Ureter (tissue), 1 donor: ENCODE data around the gene CCDC138. TPM values are rescaled to one million over a fixed set of nuclear protein-coding genes. Genes with fewer than 3 reads are reported as not detected.

Source experiments
- DNase-seq: peaks from one replicate; pipeline ENCODE4 v3.0.0-alpha.2; 2020; ENCODE audit warnings: low spot score
- total RNA-seq: library from RNA; stranded (reverse); gene quantifications from one replicate; pipeline ENCODE4 v1.2.4, GENCODE V29; 2023
- donor health status: DM: yes; HTN: yes; CAD: no.

Gene CCDC138
- total RNA-seq, 1 donor from 2014 or later, result 8.9 TPM

DNA sequence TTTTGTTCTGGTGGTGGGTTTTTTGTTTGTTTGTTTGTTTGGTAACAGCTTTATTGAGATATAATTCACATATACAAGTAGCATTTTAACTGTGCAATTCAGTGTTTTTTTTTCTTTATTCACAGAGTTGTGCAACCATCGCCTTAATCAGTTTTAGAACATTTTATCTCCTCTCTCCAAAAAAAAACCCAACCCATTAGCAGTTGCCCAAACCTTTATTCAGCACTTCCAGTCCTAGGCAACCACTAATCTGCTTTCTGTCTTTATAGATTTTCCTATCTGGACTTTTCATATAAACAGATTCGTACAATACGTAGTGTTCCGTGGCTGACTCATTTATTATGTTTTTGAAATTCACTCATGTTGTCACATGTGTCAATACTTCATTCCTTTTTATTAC, 38.7 kb downstream of the CCDC138 start:
- no peak for DNase-seq

DNA sequence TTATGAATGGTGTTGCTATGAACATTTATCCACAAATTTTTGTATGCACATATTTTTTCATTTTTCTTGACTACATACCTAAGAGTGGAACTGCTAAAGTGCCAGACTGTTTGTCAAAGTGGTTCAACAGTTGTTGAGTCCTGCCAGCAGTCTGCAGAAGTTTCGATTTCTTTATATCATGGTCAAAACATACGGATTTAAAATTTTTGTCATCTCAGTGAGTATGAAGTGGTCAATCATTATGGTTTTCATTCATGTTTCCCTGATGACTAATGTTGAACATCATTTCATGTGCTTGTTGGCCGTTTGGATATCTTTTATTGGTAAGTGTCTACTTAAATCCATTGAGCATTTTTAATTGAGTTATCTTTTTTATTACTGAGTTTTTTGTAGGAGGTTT, 39.2 kb downstream of the CCDC138 start:
- no peak for DNase-seq

DNA sequence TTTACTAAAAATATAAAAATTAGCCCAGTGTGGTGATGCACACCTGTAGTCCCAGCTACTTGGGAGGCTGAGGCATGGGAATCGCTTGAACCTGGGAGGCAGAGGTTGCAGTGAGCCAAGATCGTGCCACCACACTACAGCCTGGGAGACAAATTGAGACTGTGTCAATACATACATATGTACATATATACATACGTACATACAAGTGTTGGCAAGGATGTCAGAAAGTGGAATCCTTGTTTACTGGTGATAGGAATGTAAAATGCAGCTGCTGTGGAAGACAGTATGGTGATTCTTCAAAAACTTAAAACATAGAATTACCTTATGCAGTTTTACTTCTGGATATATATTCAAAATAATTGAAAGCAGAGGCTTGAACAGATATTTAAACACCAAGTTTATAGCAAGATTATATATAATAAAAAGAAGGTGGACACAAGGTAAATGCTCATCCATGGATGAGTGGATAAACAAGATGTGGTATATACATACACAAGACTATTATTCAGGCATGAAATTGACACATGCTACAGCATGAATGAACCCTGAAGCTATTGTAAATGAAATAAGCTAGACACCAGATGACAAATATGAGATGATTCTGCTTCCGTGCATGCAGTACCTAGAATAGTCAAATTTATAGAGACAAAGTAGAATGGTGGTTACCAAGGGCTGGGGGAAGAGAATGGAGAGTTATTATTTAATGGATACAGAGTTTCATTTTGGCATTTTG, 43.2 kb downstream of the CCDC138 start:
- DNase-seq, result no peak

DNA sequence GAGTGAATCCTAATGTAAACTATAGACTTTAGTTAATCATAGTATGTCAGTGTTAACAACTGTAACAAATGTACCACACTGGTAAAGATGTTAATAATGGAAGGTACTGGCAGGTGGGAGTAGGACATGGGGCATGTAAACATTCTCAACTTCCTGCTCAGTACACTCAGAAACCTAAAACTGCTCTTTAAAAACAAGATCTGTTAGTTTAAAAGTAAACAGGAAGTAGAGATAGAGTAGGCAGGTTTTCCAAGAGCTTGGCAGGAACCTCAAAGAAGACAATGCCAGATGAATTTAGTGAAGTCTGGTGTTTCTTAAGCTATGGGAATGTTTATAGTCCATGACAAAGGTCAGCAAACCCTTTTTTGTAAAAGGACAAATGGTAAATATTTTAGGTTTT, 46.6 kb downstream of the CCDC138 start:
- no peak for DNase-seq

DNA sequence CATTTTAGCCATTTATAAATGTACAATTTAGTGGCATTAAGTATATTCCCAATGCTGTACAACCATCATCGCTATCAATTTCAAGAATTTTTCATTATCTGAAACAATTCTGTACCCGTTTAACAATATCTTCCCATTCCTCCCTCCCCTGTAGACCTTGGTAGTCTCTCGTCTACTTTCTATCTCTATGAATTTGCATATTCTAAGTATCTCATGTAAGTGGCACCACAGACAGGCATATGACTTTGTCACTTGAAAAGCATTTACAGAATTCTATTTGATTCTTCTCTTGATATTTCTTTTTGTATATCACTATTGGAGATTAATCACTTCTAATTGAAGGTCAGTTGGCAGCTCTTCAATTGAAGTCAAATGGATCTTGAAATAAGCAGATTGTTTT, 48.0 kb downstream of the CCDC138 start:
- no peak for DNase-seq

DNA sequence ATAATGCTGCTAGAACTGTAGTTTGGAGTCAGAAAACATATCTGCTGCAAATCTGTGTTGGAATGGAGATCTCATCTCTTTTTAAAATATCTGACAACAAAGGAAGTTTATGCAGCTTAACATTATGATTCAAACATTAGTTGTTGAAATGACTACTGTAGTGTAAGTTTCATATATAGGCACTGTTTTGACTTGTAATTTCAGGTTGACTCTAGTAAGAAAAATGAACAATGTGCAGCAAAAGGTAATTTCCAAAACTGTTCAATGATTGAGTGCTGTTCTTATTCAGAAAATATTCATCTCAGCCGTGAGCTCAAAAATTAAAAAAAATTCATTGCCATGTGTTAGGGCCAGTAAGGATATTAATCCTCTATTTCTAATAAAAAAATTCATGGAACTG, 48.5 kb downstream of the CCDC138 start:
- no peak for DNase-seq

DNA sequence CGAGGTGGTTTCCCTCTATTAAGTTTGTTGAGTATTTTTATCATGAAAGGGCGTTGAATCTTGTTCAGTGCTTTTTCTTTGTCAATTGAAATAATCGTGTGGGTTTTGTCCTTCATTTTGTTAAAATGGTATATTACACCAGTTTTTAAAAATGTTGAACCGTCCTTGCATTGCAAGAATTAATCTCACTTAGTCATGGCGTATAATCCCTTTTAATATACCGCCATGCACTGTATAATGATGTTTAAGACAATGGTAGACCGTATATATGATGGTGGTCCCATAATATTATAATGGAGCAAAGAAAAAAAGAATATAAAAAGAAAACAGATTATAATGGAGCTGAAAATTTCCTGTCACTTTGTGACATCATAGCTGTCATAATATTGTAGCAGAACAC, 50.6 kb downstream of the CCDC138 start:
- no peak for DNase-seq

DNA sequence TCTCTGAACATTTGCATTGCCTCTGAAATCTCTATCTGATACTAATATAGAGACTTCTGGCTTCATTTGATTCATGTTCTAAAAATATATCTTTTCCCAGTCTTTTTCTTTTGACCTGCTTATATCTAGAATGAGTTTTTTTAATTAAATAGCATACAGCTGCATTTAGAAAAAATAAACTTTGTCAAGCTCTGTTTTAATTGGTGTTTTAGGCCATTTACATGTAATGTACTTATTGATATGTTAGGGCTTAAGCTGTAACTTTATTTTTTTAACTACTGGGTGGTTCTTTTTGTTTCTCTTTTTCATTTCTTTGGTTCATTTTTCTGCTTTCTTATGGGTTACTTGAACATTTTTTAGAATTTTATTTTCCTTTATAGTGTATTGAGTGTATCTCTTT, 54.9 kb downstream of the CCDC138 start:
- DNase-seq, result no peak

DNA sequence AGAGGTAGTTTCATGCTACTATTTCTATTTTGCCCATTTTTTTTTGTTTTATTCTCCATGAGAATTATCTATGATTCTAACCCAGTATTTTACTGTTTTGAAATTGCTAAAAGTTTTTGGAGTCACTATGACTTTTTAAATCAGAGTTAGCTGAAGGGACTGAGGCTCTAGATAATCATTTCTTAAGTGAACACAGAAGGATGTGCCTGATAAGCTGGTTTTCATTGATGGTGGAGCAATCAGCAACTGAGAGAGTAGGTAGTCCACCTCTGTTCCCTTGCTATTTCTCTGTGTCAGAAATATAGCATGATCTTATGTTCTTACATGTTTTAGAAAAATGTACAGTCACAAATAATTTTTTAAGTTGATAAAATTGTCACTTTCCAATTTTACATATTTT, 59.4 kb downstream of the CCDC138 start:
- DNase-seq, result no peak

DNA sequence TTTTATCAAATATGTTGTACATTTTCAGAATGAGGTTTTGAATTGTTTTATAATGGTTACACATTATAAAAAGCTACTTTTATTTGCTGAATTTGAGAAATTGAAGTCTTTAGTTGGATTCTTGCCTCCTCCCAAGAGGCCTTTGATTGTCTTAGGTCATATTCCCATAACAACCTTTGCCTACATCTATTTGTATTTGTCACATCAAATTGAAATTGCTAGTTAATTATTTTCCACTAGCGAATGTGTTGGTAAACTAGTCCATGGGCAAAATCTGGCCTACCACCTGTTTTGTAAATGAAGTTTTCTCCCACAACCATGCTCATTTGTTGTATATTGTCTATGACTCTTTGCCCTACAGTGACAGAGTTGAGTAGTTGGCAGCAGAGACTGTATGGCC, 60.4 kb downstream of the CCDC138 start:
- DNase-seq, result no peak

DNA sequence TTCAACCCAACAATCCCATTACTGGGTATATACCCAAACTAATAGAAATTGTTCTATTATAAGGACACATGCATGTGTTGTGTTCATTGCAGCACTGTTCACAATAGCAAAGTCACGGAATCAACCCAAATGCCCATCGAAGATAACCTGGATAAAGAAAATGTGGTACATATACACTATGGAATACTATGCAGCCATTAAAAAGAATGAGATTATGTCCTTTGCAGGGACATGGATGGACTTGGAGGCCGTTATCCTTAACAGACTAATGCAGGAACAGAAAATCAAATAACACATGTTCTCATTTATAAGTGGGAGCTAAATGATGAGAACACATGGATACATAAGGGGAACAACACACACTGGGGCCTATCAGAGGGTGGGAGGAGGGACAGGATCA, 65.8 kb downstream of the CCDC138 start:
- no peak for DNase-seq

DNA sequence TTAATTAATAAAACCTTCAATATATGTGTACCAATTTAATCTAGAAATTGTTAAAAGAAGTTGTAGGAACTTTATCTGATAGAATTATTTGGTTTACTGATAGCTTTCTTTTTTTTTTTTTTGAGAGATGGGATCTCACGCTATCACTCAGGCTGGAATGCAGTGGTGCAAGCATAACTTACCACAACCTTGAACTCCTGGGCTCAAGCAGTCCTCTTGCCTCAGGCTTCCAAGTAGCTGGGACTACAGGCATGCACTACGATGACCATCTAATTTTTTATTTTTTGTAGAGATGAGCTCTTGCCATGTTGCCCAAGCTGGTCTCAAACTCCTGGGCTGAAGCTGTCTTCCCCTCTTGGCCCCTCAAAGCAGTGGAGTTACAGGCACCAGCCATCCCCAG, 66.8 kb downstream of the CCDC138 start:
- no peak for DNase-seq

DNA sequence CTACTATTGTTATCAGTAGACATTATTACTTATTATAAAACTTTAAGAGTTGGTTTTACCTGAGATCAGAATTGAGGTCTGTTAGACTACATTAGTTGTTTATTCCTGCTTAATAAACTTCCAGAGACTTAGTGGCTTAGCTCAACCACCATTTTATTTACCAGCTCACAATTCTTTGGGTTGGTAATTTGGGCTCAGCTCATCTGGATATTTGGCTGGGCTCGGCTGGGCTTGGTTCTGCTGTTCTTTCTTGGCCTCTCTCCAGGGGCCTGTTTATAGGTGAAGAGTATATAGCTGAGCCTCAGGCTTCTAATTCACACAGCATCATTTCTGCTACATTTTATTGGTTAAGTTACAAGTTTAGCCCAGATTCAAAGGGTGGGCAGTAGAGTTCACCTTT, 67.9 kb downstream of the CCDC138 start:
- no peak for DNase-seq

DNA sequence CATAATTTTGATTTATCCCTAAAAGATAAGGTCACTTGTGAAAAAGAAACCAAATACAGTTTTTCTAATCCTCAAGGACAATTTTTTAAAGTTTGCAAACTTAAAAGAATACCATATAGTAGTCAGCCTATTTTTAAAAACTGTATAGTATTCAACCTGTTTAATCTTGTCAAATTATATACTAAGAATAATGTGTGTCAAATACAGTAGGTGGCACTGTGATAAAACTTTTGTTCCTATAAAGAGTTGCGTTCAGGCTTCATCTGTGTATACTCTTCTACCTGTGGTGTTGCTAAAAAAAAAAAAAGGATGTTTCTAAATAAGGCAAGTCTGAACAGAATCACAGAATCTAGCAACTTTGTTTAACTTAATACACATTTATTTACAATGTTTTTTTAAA, 68.6 kb downstream of the CCDC138 start:
- no peak for DNase-seq

DNA sequence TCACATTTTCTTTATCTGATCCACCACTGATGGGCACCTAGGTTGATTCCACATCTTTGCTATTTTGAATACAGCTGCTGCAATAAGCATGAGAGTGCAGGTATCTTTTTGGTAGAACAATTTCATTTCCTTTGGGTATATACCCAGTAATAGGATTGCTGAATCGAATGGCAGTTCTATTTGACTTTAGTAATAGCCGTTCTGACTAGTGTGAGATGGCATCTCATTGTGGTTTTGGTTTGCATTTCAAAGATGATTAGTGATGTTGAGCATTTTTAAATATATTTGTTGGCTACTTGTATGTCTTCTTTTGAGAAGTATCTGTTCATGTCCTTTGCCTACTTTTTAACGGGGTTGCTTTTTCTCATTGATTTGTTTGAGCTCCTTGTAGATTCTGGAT, 72.3 kb downstream of the CCDC138 start:
- no peak for DNase-seq

DNA sequence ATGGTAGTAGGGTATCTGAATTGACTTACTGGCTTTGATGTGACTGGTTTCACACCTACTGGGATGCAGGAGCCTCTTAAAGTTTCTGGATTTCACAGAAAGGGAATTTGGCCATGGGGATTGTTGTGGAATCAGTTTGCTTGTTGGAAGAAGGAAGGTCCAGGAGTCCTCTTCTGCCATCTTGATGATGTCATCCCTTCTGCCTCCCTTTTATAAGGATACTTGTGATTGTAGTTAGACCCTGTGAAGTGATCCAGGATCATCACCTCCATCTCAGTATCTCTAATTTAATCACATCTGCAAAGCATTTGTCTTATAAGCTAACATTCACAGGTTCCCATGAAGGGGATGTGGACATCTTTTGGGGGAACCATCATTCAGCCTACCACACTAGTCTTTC, 79.5 kb downstream of the CCDC138 start:
- no peak for DNase-seq

DNA sequence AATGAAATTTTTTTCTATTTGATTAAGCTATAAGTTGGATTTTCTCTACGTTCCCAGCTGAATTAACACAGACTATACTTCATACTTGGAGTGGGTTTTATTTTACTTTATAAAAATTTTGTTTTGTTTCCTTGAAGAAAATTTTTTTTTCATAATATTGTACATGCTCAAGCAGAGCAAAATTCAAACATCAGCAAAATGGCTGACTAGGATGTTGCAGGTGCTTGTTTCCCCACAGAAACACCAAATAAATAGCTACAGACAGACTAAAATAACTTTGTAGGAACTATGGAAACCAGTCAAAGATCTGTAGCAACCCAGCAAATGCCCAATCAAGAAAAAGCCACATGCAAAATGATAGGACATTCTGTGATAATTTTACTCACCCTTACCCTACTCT, 82.3 kb downstream of the CCDC138 start:
- DNase-seq, result no peak

DNA sequence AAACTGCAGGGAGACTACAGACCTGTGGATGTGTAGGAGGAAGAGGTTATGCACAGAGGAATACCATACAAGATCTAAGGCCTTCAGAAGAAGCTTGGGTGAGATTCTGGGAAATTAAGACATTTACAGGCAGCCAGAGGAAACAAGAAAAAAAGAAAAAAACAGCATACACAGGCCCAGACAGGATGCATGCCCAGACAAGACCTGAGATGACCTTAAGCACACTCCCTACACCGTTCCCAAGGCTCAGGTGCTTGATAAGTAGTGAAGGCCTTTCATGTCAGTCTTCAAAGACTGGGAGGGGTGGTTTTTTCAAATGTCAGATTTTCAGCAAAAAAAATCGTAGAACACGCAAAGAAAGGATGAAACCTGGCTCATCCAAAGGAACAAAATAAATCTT, 83.0 kb downstream of the CCDC138 start:
- no peak for DNase-seq

DNA sequence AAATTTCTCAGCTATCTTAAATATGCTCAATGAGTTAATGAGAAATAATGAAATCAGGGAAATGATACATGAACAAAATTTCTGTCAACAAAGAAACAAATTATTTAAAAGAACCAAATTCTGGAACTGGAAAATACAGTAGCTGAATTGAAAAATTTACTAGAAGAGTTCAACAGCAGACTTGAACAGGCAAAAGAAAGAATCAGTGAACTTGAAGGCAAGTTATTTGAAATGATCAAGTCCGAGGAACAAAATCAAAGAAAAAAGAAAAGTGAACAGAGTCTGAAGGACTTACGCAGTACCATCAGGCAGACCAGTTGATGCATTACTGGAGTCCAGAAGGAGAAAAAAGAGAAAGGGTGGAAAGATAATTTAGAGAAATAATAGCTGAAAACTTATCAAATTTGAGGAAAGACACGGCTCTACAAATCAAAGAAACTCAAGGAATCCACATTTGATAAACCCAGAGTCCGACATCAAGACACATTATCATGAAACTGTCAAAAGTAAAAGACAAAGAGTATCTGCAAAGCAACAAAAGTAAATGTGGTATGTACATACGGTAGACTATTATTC, 83.6 kb downstream of the CCDC138 start:
- no peak for DNase-seq

DNA sequence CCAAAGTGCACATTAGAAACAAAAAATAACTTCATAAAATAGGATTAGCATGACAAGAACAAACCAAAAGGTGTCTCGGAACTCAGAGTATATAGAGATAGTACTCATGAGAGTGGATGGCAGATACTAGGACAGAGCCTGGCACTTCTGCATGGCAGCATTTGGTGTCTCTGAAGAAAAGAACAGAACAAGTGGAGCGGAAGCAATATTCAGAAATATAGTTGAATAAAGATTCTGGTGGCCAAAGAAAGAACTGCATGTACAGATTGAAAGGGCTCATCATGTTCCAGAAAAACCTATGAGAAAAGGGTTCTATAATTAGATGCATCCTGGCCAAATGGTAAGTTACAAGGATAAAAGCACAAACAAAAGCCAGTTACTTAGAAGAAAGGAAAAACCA, 90.9 kb downstream of the CCDC138 start:
- no peak for DNase-seq

DNA sequence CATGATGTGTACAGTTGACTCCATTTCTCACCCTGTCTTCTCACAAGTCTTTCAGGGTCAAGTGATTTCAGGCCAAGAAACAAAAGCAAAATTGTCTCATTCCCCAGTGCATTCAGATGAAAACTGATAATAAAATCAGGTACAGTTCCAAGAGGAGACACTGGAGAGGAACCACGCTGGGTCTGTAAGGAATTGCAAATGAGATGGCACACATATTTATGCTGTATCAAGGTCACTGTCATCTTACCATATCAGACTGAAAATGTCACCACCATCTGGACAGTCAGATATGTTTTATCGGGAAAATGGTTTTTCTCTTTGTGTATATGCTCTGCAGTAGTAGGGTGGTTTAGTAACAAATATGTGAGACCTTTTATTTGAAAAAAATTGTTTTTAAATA, 91.7 kb downstream of the CCDC138 start:
- no peak for DNase-seq

DNA sequence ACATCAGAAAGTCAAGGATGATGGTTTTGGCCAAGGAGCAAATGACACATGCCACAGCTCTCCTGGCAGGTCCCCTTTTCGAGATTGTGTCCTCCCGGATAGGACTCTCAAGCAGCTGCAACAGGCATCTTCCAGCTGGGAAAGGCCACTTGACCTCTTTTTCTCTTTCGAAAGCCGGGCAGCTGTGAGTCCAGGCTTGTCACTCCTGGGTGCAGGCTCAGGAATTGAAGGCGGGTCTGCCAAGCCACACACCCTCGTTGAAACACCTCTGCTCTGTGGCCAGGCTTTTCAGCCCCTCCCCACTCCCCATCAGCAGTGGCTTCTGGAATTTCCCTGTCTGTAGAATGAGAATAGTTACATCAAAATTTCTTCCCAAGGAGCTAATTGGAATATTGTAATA, 98.0 kb downstream of the CCDC138 start:
- DNase-seq, result no peak

DNA sequence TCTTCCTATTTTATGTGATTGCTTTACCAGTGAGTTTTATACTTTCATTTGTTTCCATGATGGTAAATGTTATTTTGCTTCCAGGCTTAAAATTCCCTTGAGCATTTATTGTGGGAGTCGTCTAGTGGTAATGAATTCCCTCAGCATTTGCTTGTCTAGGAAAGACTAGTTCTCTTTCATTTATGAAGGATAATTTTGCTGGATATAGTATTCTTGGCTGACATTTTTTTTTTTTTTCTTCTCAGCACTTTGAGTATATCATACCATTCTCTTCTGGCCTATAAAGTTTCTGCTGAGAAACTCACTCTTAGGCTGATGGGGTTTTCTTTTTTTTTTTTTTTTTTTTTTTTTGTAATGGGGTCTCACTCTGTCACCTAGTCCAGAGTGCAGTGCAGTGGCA, 103.3 kb downstream of the CCDC138 start:
- no peak for DNase-seq

DNA sequence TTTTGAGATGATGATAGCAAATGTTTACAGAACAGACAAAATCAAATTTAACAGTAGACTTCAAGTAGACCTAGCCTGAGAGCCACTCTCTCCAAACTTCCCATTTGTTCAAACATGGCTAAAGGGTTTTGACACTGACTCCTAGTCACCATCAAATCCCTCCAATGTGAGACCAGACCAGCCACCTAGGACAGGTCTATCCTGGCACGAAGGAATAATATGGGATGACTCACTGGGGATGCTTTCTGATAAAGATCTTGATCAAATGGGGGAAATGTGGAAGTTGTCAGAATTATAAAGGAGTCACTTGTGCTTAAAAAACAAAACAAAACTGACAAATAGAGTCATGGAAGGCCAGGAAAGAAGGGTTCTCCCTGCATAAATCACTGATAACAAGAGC, 106.7 kb downstream of the CCDC138 start:
- DNase-seq, result no peak
